ENCODE measurements around the gene TLDC2.
"Not testable (repeated sequence)": the region's sequence is repeated elsewhere in the genome, so short reads cannot be mapped to it uniquely, and the experiment has no call there.

Gene TLDC2

DNA sequence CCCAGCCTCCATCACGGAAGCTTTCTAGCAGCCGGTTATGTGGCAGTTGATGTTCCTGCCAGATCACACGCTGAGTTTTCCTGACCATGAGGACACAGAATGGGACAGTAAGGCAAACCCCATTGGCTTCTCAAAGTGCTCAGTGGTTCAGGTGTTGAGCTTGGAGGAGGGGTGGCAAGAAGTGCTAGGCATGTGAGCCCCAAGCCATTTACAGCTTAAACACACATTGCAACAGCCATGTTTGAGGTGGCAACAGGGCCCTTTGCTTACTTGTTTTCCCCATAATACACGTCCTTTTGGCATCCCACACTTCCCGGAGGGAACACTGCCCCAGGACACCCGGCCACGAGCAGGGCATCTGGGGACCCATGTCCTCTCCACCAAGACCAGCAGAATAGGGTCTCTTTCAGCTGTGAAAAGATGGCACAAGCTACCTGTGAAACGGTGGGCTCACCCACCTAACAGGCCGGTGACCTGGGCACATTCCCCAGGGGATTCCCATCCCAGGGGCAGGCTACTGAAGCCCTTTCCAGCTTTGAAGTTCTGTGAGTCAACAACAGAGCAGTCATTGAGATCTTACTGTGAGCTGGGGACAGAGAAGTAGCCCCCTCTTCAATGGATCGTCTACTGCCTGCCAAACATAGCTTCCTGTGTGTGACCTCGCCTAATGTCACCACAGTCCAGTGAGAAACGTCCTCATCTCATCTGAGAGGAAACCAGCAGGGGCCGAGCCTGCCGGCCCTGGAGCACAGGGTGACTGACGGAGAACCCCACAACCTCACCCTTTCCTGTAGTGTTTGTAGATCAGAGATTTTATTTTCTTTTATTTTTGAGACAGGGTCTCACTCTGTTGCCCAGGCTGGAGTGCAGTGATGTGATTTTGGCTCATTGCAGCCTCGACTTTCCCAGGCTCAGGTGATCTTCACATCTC, 4.0 kb upstream of the TLDC2 start:
- DNase-seq, result no peak

DNA sequence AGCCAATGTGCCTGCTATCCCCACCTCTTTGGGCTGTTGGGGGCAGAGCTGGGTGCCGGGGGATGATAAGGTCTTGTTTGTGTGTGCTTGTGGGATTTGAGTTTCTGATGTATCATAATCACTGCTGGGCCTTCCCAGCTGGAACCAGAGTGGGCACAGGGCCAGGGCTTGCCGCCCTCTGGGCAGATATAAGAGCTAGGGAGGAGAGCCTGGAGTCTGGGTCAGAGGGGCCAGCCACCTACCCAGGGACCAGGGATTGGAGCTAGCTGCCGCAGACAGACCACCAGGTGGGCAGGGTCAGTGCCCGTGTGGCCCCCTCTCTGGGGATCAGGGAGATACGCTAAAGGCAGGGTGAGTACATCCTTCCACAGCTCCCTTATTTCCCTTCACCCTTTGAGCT, 3.1 kb upstream of the TLDC2 start:
- no peak for DNase-seq

GRCh38 chr20:36873498-36874189, 2.3 kb upstream of the TLDC2 start:
- DNase-seq, result no peak

DNA sequence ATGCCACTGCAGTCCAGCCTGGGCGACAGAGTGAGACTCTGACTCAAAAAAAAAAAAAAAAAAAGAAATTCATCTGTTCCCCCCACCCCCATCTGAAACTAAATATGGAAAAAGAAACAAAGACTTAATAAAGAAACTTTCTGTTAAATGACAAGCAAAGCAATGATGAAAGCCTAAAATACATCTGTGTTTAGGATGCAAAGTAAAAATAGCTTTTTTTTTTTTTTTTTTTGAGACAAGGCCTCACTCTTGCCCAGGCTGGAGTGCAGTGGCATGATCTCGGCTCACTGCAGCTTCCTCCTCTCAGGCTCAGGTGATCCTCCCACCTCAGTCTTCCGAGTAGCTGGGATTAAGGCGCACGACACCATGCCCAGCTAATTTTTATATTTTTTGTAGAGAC, 845 bp upstream of the TLDC2 start:
- DNase-seq, result not testable (repeated sequence)

DNA sequence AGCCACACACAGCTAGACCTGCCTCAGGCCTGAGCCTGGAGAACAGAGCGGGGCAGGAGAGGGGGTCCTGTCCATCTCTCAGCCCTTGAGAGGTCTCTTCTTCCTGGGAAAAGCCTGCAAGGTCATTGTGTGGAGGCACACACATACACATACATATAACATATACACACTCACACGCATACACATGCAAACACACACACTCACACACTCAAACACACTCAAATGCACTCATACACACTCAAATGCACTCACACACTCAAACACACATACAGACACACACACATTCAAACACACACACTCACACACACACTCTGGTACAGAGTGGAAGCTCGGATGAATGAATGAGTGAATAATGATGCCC, 515 bp downstream of the TLDC2 start:
- DNase-seq, result no peak

DNA sequence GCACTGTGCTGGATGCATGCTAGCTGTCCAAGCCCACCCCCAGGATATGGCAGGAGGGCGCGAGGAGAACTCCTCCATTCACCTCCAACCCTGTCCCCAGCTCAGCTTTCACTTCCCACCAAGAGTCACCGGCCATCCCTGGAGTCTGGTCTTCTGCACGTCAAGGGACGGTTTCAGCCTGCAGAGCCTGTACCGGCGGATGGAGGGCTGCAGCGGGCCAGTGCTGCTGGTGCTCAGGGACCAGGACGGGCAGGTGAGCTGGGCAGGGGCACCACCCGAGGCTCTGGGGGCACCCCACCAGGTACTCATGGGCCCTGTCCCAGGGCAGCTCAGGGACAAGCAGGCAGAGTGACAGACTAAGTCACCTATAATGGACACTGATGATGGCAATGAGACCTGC, 3.0 kb downstream of the TLDC2 start:
- DNase-seq, result no peak

DNA sequence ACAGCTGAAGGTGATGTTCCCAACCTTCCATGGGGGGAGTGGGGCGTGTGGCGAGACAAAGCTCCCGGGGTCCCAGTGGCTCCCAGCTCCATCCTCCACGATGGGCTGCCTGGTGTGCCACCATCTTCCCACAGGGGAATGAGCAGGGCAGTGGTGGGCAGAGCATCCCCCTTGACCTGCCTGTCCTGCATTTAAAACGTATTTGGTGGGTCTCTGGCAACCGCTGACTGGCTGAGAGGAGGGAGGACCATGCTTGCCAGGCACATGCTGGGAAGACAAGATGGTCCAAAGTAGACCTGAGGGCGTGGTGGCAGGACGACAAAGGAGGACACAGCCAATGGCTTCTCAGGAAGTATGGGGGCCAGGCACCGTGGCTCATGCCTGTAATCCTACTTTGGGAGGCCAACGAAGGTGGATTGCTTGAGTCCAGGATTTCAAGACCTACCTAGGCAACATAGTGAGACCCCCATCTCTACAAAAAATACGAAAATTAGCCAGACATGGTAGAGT, 4.9 kb downstream of the TLDC2 start:
- no peak for DNase-seq

- no peak for DNase-seq
Observed at GRCh38 chr20:36881331-36881730, 5.4 kb downstream of the TLDC2 start.

DNA sequence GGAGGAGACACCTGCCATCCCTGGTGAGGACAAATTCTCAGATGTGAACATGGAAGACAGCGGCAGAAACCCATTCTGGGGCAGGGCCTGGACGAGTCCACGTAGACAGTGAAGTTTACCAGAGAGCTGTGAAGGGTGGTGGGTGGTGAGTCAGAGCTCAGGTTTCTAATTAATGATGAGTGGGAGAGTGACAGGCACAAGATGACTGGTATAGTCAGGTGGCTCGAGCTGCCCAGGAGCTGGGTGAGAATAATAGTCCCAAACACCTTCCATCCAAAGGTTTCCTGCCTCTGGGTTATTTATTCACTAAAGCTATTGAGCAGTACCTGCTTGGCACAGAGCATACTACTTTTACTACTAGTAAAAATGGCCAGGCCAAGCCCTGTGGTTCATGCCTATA, 6.0 kb downstream of the TLDC2 start:
- no peak for DNase-seq

DNA sequence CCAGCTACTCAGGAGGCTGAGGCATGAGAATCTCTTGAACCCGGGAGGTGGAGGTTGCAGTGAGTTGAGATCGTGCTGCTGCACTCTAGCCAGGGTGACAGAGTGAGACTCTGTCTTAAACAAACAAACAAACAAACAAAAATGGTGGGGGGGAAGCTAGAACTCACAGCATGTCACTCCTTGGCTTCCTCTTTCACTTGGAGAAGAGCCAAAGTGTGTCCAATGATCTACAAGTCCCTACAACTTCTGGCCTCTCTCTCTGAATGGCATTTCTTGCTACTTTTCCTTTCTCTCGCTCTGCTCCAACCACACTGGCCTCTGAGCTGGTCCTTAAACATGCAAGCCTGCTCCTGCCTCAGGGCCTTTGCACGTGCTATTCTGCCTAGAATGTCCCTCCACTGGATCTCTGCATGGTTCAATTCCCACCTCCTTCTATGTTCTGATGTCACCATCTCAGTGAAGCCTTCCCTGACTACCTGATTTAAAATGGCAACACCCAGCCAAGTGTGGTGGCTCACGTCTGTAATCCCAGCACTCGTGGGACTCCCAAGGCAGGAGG, 8.1 kb downstream of the TLDC2 start:
- no peak for DNase-seq

- no peak for DNase-seq
Observed at GRCh38 chr20:36885356-36885755, 9.4 kb downstream of the TLDC2 start.

- DNase-seq, result peak; percentile 87
Observed at GRCh38 chr20:36886859-36887751, 11.2 kb downstream of the TLDC2 start.

DNA sequence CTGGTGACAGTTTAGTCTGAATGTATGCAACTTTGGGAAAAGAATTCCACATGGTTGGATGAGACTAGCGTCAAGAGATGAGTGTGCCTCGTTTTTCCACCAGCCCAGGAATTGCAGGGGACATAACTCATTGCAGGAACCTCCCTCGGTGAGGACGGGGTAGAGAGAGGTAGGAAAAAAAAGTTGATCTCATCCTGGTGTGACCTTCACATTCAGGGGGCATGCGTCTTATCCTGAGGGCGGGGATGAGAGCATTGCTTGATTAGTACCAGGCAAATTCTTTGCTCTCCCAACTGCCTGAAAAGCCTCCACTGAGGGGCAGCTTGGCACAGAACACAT, 11.8 kb downstream of the TLDC2 start:
- no peak for DNase-seq

DNA sequence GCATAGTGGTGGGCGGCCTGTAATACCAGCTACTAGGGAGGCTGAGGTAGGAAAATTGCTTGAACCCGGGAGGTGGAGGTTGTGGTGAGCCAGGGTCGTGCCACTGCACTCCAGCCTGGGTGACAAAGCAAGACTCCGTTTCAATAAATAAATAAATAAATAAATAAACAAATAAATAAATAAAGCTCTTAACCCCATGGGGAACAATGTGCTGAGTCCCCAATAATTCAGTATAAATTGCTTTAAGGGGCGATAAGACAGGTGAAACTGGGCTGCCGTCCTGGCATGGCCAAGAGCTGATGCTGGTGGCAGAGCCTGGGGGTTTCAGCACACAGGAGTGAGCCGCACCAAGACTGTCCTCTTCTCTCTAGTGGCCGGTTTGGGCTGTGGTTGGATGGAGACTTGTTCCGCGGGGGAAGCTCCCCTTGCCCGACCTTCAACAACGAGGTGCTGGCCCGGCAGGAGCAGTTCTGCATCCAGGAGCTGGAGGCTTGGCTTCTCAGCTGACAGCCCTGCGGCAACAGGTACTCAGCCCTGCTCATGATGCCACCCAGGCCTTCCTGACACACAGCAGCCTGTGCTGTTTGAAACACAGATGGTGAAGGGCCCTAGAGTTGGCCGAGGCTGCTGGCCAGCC, 13.1 kb downstream of the TLDC2 start:
- DNase-seq, result no peak

GRCh38 chr20:36890586-36890985, 14.6 kb downstream of the TLDC2 start:
- DNase-seq, result no peak

GRCh38 chr20:36891211-36891610, 15.3 kb downstream of the TLDC2 start:
- DNase-seq, result no peak

DNA sequence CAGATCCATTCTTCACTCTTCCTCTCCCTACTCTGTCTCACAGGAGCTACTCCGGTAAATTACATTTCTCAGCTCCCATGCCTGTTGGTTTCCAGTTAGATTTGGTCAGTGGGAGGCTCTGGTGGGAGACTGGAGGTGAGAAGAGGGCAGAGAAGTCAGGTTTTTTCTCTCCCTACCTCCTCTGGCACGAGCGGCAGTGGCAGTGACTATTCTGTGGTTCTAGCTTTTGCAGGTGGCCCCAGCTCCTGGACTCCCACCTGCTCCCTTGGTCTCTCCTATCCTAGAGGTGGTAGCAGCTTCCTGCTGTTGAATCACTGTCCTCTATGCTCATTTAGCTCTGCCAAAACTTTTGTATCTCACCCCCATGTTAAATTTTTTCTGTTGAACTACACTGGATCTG, 17.9 kb downstream of the TLDC2 start:
- no peak for DNase-seq

DNA sequence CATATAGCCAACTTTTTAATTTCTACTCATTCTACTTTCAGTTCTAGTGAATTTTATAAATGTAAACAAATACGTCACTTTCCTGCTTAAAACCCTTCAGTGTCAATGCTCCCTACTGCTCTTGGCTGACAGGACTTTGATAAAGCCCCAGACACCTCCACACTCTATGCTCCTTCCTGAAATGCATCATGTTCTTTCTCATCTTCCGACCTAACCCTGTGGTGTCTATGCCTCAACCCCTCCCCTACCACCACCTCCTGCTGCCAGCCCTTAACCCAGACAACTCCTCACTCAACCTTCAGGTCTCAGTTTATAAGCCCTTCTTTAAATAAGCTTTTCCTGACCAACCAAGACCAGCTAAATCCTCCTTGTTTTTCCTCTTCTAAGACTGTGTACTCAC, 19.1 kb downstream of the TLDC2 start:
- DNase-seq, result no peak

GRCh38 chr20:36904690-36905089, 28.8 kb downstream of the TLDC2 start:
- DNase-seq, result no peak

GRCh38 chr20:36905566-36905965, 29.6 kb downstream of the TLDC2 start:
- not testable (repeated sequence) for DNase-seq

DNA sequence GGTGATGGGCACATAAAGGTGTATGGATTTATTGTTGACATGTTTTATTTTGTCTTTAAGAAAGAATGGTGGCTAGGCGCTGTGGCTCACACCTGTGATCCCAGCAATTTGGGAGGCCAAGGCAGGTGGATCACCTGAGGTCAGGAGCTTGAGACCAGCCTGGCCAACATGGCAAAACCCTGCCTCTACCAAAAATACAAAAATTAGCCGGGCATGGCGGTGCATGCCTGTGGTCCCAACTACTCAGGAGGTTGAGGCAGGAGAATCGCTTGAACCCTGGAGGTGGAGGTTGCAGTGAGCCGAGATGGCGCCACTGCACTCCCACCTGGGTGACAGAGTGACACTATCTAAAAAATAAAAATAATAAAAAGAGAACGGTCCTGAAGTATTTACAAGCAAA, 30.1 kb downstream of the TLDC2 start:
- DNase-seq, result not testable (repeated sequence)

DNA sequence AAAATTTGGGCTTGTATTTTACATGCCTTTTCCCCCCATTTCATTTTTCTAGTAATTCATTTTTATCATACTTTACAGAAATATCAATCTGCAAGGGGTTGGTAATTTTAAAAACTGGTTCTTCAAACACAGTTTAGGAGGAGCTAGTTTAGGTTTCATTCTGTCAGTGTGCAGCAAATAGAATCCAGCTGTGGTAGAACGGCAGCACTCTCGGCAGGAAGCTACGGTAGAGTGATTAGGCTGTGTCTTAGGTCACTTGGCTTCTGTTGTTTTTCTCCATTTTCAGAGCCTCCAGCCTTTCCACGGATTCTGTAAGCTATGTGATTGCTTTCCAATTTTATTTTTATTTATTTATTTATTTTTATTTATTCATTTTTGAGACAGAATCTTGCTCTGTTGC, 32.7 kb downstream of the TLDC2 start:
- no peak for DNase-seq
